SK-N-MC (cell line): Measurements from ENCODE around the gene GNG12.

Experiments
- EZH2 ChIP-seq: fragments of 200-600 bp; sonication (generic); IDR thresholded peaks from one replicate; pipeline ENCODE4 v1.6.1; 2017; ENCODE audit warnings: antibody characterized with exemption
- POLR2AphosphoS5 ChIP-seq: IDR thresholded peaks from 2 replicates; pipeline ENCODE4 v1.6.1; 2012; ENCODE audit warnings: mild to moderate bottlenecking, low read depth, low read length, borderline replicate concordance

DNA sequence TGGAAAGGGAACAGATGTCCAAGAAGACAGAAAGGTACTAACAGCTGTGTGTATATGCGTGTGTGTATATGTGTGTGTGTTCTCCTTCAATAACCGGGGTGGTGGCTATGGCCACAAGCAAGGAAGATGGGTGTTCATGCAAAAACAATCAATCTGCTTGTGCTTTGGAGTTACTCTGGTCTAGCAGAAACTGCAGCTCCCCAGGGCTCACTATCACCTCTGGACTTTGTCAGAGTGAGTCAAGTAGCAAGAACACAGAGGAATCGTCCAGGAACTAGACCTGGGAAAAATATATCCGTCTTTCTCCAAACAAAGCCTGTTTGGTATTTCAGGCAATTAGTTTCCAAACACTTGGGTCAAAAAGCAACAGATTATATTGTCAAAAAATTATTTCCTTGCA lies 68.6 kb downstream of the GNG12 start:
- no peak for TF ChIP-seq POLR2AphosphoS5
- no peak for TF ChIP-seq EZH2
